Activated naive CD4-positive, alpha-beta T cell treated with anti-CD3 and anti-CD28 coated beads for 36 hours (primary cell): ENCODE results near the gene RHOXF1. TPM values are rescaled to one million over a fixed set of nuclear protein-coding genes. Genes with fewer than 3 reads are reported as not detected.

Experiments
- total RNA-seq, 2 experiments: library from RNA; stranded (reverse); gene quantifications; one replicate each; pipeline ENCODE4 v1.2.3, GENCODE V29; 2021

Gene RHOXF1
- total RNA-seq, 2 experiments from 2014 or later = not detected

Other genes with a start within 250 kb of the RHOXF1 start
- gene RNF113A, start 244.2 kb downstream of the RHOXF1 start, total RNA-seq = 10 to 100 TPM; 20.8 to 22.0 TPM
- 100 to 1,000 TPM; 105 to 107 TPM for gene NDUFA1, start 244.1 kb downstream of the RHOXF1 start, total RNA-seq
- gene AKAP14, start 220.0 kb downstream of the RHOXF1 start, total RNA-seq = not detected
- 10 to 100 TPM; 12.3 to 12.7 TPM for gene NKAP, start 172.2 kb downstream of the RHOXF1 start, total RNA-seq
- not detected for gene RHOXF2B, start 38.2 kb downstream of the RHOXF1 start, total RNA-seq
- not detected for gene RHOXF2, start 42.7 kb upstream of the RHOXF1 start, total RNA-seq
- 10 to 100 TPM; 12.1 to 12.6 TPM for gene ZBTB33, start 134.9 kb upstream of the RHOXF1 start, total RNA-seq
- gene TMEM255A, start 195.5 kb upstream of the RHOXF1 start, total RNA-seq = not detected
- gene ATP1B4, start 246.2 kb upstream of the RHOXF1 start, total RNA-seq = not detected